Umbilical cord (tissue), 2 donors: Measurements from ENCODE around the gene BTBD6. TPM values are rescaled to one million over a fixed set of nuclear protein-coding genes. Genes with fewer than 3 reads are reported as not detected.
A peak's percentile ranks its signal among the peaks of the same experiment; 100 is the strongest.

Experiments
- DNase-seq: peaks from one replicate; pipeline ENCODE4 v3.0.0-alpha.2; 2015; ENCODE audit warnings: low spot score
- total RNA-seq: library from RNA; depleted of rRNA; stranded (reverse); fragments of >200 nt; gene quantifications from one replicate; pipeline ENCODE4 v1.2.3, GENCODE V29; 2014; ENCODE audit warnings: low replicate concordance; ENCODE audit not compliant: insufficient read depth

Gene BTBD6
- total RNA-seq = 33.0 TPM

- peak; percentile 88 for DNase-seq
These were observed at the start of gene BTBD6 for GRCh38 chr14:105248368-105249181. Gene BTBD6, plus strand, starts transcription at chr14:105248533. Its CDS starts 179 bp downstream, at chr14:105248712.

GRCh38 chr14:105198588-105198987 lies 49.7 kb upstream of the BTBD6 start:
- DNase-seq = no peak

GRCh38 chr14:105199093-105199492 lies 49.2 kb upstream of the BTBD6 start:
- DNase-seq = no peak

GRCh38 chr14:105200074-105200473 lies 48.3 kb upstream of the BTBD6 start:
- DNase-seq = no peak

- DNase-seq = no peak
These were observed 47.7 kb upstream of the BTBD6 start for GRCh38 chr14:105200641-105201040.

- DNase-seq = no peak
These were observed 47.0 kb upstream of the BTBD6 start for GRCh38 chr14:105201156-105201924.

- no peak for DNase-seq
These were observed 46.3 kb upstream of the BTBD6 start for GRCh38 chr14:105201925-105202513.

- peak; percentile 71 for DNase-seq
These were observed 45.2 kb upstream of the BTBD6 start for GRCh38 chr14:105203057-105203531.

GRCh38 chr14:105203701-105204100 lies 44.6 kb upstream of the BTBD6 start:
- no peak for DNase-seq

- no peak for DNase-seq
These were observed 44.0 kb upstream of the BTBD6 start for GRCh38 chr14:105204206-105204930.

- no peak for DNase-seq
These were observed 43.2 kb upstream of the BTBD6 start for GRCh38 chr14:105204931-105205672.

GRCh38 chr14:105205673-105206208 lies 42.6 kb upstream of the BTBD6 start:
- no peak for DNase-seq

- no peak for DNase-seq
These were observed 41.5 kb upstream of the BTBD6 start for GRCh38 chr14:105206873-105207272.

- no peak for DNase-seq
These were observed 40.9 kb upstream of the BTBD6 start for GRCh38 chr14:105207460-105207901.

- no peak for DNase-seq
These were observed 40.2 kb upstream of the BTBD6 start for GRCh38 chr14:105207996-105208737.

GRCh38 chr14:105208738-105209075 lies 39.6 kb upstream of the BTBD6 start:
- no peak for DNase-seq

- DNase-seq = no peak
These were observed 39.2 kb upstream of the BTBD6 start for GRCh38 chr14:105209091-105209490.

GRCh38 chr14:105209646-105210045 lies 38.7 kb upstream of the BTBD6 start:
- DNase-seq = no peak

GRCh38 chr14:105210266-105211025 lies 37.9 kb upstream of the BTBD6 start:
- DNase-seq = no peak
